HEK293T (cell line): ENCODE measurements around the gene FADS6.

Experiments used
- CTCF ChIA-PET: fragments of 350-600 bp; formaldehyde crosslinking; extraction: SDS; loops from one replicate; lab custom pipeline; 2021; ENCODE audit warnings: antibody characterized with exemption, inconsistent platforms; lab: Yijun Ruan, JAX
- POLR2A ChIA-PET: fragments of 350-600 bp; formaldehyde crosslinking; extraction: SDS; loops from one replicate; lab custom pipeline; 2020; ENCODE audit warnings: antibody characterized with exemption, inconsistent platforms; lab: Yijun Ruan, JAX
- DNase-seq: peaks from one replicate; pipeline ENCODE4 v3.0.0; 2012; ENCODE audit warnings: mixed read lengths; ENCODE audit errors: extremely low spot score
- ARNT ChIP-seq: fragments of 450-650 bp; IDR thresholded peaks from 2 replicates; pipeline ENCODE4 v1.6.1; 2017; ENCODE audit warnings: mild to moderate bottlenecking
- BHLHE40 ChIP-seq: fragments of 450-650 bp; IDR thresholded peaks from 2 replicates; pipeline ENCODE4 v1.6.1; 2016; ENCODE audit warnings: mild to moderate bottlenecking, moderate library complexity, borderline replicate concordance
- CTBP1 ChIP-seq: fragments of 450-650 bp; IDR thresholded peaks from 2 replicates; pipeline ENCODE4 v1.6.1; 2016; ENCODE audit warnings: borderline replicate concordance
- ELF4 ChIP-seq: fragments of 450-650 bp; IDR thresholded peaks from 2 replicates; pipeline ENCODE4 v1.6.1; 2017; ENCODE audit warnings: antibody characterized with exemption
- FOXA1 ChIP-seq: fragments of 450-650 bp; IDR thresholded peaks from 2 replicates; pipeline ENCODE4 v1.6.1; 2016; ENCODE audit warnings: mild to moderate bottlenecking
- FOXK2 ChIP-seq: fragments of 450-650 bp; IDR thresholded peaks from 2 replicates; pipeline ENCODE4 v1.6.1; 2016; ENCODE audit warnings: mild to moderate bottlenecking
- FOXM1 ChIP-seq: fragments of 450-650 bp; IDR thresholded peaks from 2 replicates; pipeline ENCODE4 v1.6.1; 2017; ENCODE audit warnings: mild to moderate bottlenecking, borderline replicate concordance
- HDGF ChIP-seq: fragments of 450-650 bp; IDR thresholded peaks from 2 replicates; pipeline ENCODE4 v1.6.1; 2017; ENCODE audit warnings: antibody characterized with exemption, borderline replicate concordance
- L3MBTL2 ChIP-seq: fragments of 450-650 bp; conservative IDR thresholded peaks from 2 replicates; pipeline ENCODE4 v1.6.1; 2016; ENCODE audit warnings: mild to moderate bottlenecking
- LEF1 ChIP-seq: fragments of 450-650 bp; IDR thresholded peaks from 2 replicates; pipeline ENCODE4 v1.6.1; 2017; ENCODE audit warnings: mild to moderate bottlenecking, borderline replicate concordance
- NFRKB ChIP-seq: fragments of 450-650 bp; IDR thresholded peaks from 2 replicates; pipeline ENCODE4 v1.6.1; 2016; ENCODE audit warnings: mild to moderate bottlenecking, moderate library complexity
- SP1 ChIP-seq: fragments of 450-650 bp; IDR thresholded peaks from 2 replicates; pipeline ENCODE4 v1.6.1; 2017
- SUZ12 ChIP-seq: fragments of 450-650 bp; IDR thresholded peaks from 2 replicates; pipeline ENCODE4 v1.6.1; 2016; ENCODE audit warnings: mild to moderate bottlenecking
- TARDBP ChIP-seq: fragments of 450-650 bp; IDR thresholded peaks from 2 replicates; pipeline ENCODE4 v1.6.1; 2016
- ZNF384 ChIP-seq: fragments of 450-650 bp; IDR thresholded peaks from 2 replicates; pipeline ENCODE4 v1.6.1; 2016
- TF ChIP-seq, protein P1 (sequence below): fragments of 450-650 bp; IDR thresholded peaks from 2 replicates; pipeline ENCODE4 v1.6.1; 2016

Gene FADS6

DNA sequence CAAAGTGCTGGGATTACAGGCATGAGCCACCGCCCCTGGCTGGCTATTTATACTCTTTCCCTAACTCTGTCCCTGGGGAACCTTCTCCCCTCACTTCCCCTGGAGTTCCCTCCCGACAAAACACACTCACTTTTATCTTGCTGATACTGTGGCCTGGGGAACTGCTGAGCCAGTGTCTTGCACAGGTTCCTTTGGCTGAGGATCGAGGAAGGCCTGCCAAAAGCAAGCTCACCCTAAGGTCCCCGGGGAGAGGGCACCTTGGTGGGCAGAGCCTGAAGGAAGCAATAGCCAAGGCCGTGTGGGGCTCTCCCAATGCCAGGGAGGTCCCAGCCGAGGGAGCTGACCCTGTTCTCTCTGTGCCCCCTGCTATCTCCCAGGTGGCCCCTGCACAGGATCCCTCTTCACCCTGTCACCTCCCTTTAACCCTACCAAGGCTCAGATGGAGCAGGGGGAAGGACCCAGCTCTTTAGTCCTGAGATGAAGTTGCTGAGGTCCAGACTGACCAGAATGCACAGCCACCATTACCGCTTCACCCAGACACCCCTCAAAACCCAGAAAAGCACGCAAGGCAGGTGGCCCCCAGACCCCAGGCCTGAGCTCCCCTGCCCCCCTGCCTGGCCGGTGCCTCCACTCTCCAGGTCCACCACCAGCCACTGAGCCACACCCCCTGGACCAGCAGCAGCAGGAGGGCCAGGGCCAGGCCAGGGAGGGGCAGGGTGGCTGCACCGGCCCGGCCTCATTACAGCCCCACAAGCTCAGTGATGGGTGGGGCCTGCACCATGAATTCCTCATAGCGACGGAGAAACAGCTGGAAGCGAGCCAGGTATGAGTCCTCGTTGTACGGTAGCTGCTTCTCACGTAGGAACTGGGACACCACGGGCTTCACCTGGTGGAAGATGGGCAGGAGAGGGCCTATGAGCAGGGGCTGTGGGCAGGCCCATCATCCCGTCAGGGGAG is 15.6 kb downstream of the FADS6 start:
- DNase-seq, result no peak
- CTCF ChIA-PET, result interaction anchor here (1.2 kb wide), 1 partner anchor 83 kb away, joined by 3 read pairs; no protein-coding TSS in a partner anchor
- no peak for TF ChIP-seq SP1
- no peak for TF ChIP-seq CTBP1
- no peak for TF ChIP-seq FOXK2
- TF ChIP-seq L3MBTL2, result no peak
- TF ChIP-seq NFRKB, result no peak
- no peak for TF ChIP-seq LEF1
- no peak for TF ChIP-seq ELF4
- TF ChIP-seq FOXM1, result no peak
- no peak for TF ChIP-seq TARDBP
- TF ChIP-seq, protein P1, sequence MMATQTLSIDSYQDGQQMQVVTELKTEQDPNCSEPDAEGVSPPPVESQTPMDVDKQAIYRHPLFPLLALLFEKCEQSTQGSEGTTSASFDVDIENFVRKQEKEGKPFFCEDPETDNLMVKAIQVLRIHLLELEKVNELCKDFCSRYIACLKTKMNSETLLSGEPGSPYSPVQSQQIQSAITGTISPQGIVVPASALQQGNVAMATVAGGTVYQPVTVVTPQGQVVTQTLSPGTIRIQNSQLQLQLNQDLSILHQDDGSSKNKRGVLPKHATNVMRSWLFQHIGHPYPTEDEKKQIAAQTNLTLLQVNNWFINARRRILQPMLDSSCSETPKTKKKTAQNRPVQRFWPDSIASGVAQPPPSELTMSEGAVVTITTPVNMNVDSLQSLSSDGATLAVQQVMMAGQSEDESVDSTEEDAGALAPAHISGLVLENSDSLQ, result no peak
- TF ChIP-seq ZNF384, result no peak
- TF ChIP-seq FOXA1, result no peak
- TF ChIP-seq HDGF, result no peak
- no peak for TF ChIP-seq BHLHE40
- TF ChIP-seq ARNT, result no peak
- POLR2A ChIA-PET, result interaction anchor here (1.0 to 1.5 kb wide), 2 partner anchors 26 to 134 kb away, joined by 3 to 6 read pairs; partner anchors contain the start of gene MRPL58

DNA sequence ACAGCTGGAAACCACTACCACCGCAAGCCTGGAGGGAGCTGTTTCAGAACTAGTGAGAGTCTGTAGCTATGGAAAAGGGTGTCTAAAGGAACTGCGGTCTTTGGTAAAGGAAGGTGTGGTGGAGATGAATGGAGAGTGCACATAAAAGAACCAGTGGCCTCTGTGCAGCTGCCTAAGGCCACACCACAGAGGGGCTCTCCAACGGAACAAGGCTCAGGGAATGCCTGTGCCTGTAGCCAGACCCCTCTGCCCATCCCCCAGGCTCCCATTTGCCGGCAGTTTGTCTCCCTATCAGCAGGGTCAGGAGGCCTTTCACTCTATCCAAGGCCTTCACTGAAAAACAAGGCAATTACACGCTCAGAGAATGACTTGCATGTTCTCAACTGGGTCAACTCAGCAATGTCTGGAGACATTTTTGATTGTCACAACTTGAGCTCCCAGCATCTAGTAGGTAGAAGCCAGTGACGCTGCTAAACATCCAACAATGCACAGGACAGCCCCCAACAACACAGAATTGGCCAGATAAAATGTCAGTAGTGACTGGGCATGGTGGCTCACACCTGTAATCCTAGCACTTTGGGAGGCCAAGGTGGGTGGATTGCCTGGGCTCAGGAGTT is 17.3 kb downstream of the FADS6 start:
- CTCF ChIA-PET, result no interaction called here
- DNase-seq, result no peak
- TF ChIP-seq SUZ12 (no peak), ARNT (no peak), FOXA1 (no peak), CTBP1 (no peak), HDGF (no peak), LEF1 (no peak), TARDBP (no peak), NFRKB (no peak), BHLHE40 (no peak), FOXM1 (no peak), ELF4 (no peak), SP1 (no peak), FOXK2 (no peak), ZNF384 (no peak)
- TF ChIP-seq, protein P1, result no peak
- POLR2A ChIA-PET, result no interaction called here

DNA sequence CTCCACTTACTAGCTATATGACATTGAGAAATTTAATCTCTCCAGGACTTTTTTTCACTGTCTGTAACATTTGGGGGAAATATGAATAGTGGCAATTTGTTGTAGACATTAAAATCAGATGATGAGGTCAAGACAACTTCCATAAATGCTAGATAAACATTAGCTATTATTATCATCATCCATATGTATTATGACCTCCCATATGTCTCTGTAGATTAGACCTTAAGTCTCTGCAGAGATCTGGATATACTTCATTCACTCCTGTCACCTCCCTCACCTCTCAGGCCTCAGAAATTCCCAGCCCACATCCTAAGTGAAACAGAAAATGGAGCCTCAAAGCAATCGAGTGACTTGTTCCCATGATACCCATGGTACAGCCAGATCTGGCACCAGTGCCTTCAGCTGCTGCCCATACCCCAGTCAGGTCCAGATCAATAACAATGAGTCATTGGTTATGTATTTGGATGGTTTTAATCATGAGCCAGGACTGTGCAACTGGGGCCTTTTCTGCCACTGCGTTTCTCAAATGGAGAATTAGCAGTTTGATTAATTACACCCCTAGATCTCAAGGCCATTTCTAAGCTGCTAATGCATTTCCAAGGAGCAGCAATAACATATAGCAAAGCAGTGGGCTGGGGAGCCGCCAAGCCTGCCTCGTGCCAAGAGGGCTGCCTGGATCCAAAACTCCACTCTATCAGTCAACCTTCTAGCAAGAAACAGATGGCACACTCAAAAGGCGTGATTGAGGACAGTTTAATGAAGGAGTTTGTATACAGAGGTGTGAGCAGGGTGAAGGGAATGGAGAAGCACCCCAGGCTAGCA is 18.1 kb downstream of the FADS6 start:
- DNase-seq, result no peak
- ChIA-PET CTCF (interaction anchor here (0.9 to 2.1 kb wide), 3 partner anchors 10 to 239 kb away, joined by 3 to 5 read pairs (median 4); no protein-coding TSS in a partner anchor), POLR2A (interaction anchor here (1.4 to 1.6 kb wide), 2 partner anchors 13 to 20 kb away, joined by 4 to 5 read pairs; no protein-coding TSS in a partner anchor)

DNA sequence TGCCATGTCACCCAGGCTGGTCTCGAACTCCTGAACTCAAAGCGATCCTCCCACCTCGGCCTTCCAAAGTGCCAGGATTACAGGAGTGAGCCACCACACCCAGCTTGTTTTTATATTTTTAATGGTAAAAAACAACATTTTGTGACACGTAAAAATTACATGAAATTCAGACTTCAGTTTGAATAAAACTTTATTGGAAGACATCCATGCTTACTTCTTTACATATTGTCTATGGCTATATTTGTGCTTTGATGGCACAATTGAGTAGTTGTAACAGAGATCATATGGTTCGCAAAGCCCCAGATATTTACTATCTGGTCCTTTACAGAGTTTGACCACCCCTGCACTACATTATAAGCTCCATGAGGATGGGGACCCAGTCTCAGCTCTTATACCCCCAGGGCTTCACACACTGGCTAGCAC is 18.8 kb downstream of the FADS6 start:
- ChIA-PET CTCF (interaction anchor here (0.9 to 2.1 kb wide), 3 partner anchors 9 to 240 kb away, joined by 3 to 5 read pairs (median 4); no protein-coding TSS in a partner anchor), POLR2A (interaction anchor here (1.0 to 1.6 kb wide), 4 partner anchors 14 to 235 kb away, joined by 3 to 5 read pairs (median 4); partner anchors contain the start of gene ARMC7)
- TF ChIP-seq FOXA1 (no peak), FOXK2 (no peak), HDGF (no peak), CTBP1 (no peak), ELF4 (no peak), ZNF384 (no peak), SUZ12 (no peak), TARDBP (no peak), L3MBTL2 (no peak), SP1 (no peak), NFRKB (no peak), BHLHE40 (no peak), ARNT (no peak), FOXM1 (no peak), LEF1 (no peak)
- TF ChIP-seq, protein P1, result no peak
- DNase-seq, result no peak

More for the DNA sequence above, 18.1 kb downstream of the FADS6 start:
- no peak for TF ChIP-seq HDGF
- no peak for TF ChIP-seq CTBP1
- TF ChIP-seq LEF1, result no peak
- no peak for TF ChIP-seq NFRKB
- no peak for TF ChIP-seq SUZ12
- no peak for TF ChIP-seq FOXM1
- no peak for TF ChIP-seq TARDBP
- no peak for TF ChIP-seq SP1
- TF ChIP-seq BHLHE40, result no peak
- no peak for TF ChIP-seq FOXA1
- no peak for TF ChIP-seq ELF4
- TF ChIP-seq ARNT, result no peak
- TF ChIP-seq ZNF384, result no peak
- TF ChIP-seq FOXK2, result no peak
